Prostate gland (tissue), 2 donors: ENCODE measurements around the gene SLC22A3.

Experiments used
- POLR2AphosphoS5 ChIP-seq: sonication (generic); formaldehyde crosslinking; IDR thresholded peaks from one replicate; pipeline ENCODE4 v1.6.1; 2017; ENCODE audit warnings: antibody characterized with exemption
- TF ChIP-seq, protein P1 (sequence below), 4 experiments: fragments of 200-600 bp in 2 of 4; fragments of 450-650 bp in 2 of 4; sonication (generic) in 2 of 4; IDR thresholded peaks; 1 replicate in 3 of 4; 2 replicates in 1 of 4; pipeline ENCODE4 v1.5.1; 2016 to 2019; ENCODE audit warnings: antibody characterized with exemption in 4 of 4, mild to moderate bottlenecking in 2 of 4, moderate library complexity in 2 of 4

DNA sequence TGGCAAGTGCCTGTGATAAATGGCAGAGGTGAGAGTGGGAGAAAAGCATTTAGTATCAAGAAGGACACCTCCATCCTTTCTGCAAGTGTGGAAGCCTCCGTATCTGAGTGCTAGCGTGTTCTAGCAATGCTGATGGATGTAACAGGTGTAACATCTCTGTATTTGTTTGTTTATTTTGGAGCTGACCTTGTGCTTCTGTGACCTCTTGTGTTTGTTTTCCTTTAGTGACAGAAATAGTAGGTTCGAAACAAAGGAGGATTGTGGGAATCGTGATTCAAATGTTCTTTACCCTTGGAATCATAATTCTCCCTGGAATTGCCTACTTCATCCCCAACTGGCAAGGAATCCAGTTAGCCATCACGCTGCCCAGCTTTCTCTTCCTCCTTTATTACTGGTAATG, 60.4 kb downstream of the SLC22A3 start:
- no peak for TF ChIP-seq POLR2AphosphoS5
- TF ChIP-seq, protein P1, sequence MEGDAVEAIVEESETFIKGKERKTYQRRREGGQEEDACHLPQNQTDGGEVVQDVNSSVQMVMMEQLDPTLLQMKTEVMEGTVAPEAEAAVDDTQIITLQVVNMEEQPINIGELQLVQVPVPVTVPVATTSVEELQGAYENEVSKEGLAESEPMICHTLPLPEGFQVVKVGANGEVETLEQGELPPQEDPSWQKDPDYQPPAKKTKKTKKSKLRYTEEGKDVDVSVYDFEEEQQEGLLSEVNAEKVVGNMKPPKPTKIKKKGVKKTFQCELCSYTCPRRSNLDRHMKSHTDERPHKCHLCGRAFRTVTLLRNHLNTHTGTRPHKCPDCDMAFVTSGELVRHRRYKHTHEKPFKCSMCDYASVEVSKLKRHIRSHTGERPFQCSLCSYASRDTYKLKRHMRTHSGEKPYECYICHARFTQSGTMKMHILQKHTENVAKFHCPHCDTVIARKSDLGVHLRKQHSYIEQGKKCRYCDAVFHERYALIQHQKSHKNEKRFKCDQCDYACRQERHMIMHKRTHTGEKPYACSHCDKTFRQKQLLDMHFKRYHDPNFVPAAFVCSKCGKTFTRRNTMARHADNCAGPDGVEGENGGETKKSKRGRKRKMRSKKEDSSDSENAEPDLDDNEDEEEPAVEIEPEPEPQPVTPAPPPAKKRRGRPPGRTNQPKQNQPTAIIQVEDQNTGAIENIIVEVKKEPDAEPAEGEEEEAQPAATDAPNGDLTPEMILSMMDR (IDR thresholded peaks at IDR 0.05) = no peak
